NOMO-1 treated with DMSO at 0.1 percent for 48 hours (cell line): ENCODE measurements around the gene SOBP.

Experiments
- DNase-seq: peaks from one replicate; lab custom pipeline; 2025; ENCODE audit not compliant: unreplicated experiment; lab: John Stamatoyannopoulos, UW

SOBP gene

GRCh38 chr6:107613651-107614379 lies 123.9 kb downstream of the SOBP start:
- no peak for DNase-seq

GRCh38 chr6:107614828-107615227 lies 124.9 kb downstream of the SOBP start:
- no peak for DNase-seq

GRCh38 chr6:107616775-107617174 lies 126.9 kb downstream of the SOBP start:
- no peak for DNase-seq

GRCh38 chr6:107617341-107617932 lies 127.5 kb downstream of the SOBP start:
- DNase-seq: no peak

- DNase-seq: no peak
Measured at GRCh38 chr6:107618672-107619071, 128.8 kb downstream of the SOBP start.

- no peak for DNase-seq
Measured at GRCh38 chr6:107620732-107621131, 130.8 kb downstream of the SOBP start.

GRCh38 chr6:107621229-107621937 lies 131.5 kb downstream of the SOBP start:
- DNase-seq: no peak

GRCh38 chr6:107622269-107622668 lies 132.4 kb downstream of the SOBP start:
- DNase-seq: no peak

- DNase-seq: no peak
Measured at GRCh38 chr6:107624050-107624449, 134.1 kb downstream of the SOBP start.

- DNase-seq: no peak
Measured at GRCh38 chr6:107624541-107624940, 134.6 kb downstream of the SOBP start.

GRCh38 chr6:107625264-107625663 lies 135.3 kb downstream of the SOBP start:
- no peak for DNase-seq

- no peak for DNase-seq
Measured at GRCh38 chr6:107626645-107627044, 136.7 kb downstream of the SOBP start.

- DNase-seq: no peak
Measured at GRCh38 chr6:107627969-107628368, 138.1 kb downstream of the SOBP start.

- no peak for DNase-seq
Measured at GRCh38 chr6:107628878-107629277, 139.0 kb downstream of the SOBP start.

GRCh38 chr6:107629548-107630129 lies 139.7 kb downstream of the SOBP start:
- no peak for DNase-seq

- no peak for DNase-seq
Measured at GRCh38 chr6:107630348-107630977, 140.5 kb downstream of the SOBP start.

GRCh38 chr6:107632381-107633136 lies 142.6 kb downstream of the SOBP start:
- DNase-seq: no peak

- DNase-seq: no peak
Measured at GRCh38 chr6:107633680-107634323, 143.9 kb downstream of the SOBP start.

GRCh38 chr6:107634324-107635056 lies 144.6 kb downstream of the SOBP start:
- no peak for DNase-seq
